ENCODE data around the gene OBSCN.

The OBSCN gene

DNA sequence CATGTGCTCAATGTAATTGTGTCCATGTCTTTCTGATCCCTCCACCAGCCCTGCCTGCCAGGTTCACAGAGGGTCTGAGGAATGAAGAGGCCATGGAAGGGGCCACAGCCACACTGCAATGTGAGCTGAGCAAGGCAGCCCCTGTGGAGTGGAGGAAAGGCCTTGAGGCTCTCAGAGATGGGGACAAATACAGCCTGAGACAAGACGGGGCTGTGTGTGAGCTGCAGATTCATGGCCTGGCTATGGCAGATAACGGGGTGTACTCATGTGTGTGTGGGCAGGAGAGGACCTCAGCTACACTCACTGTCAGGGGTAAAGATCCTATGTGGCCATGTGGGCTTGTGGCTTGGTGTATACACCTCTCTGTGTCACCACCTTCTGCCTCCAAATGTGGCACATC is 91.4 kb downstream of the OBSCN start:
- TF ChIP-seq ZFX (IDR thresholded peaks at IDR 0.05; ENCODE audit: borderline replicate concordance), result no peak
- TF ChIP-seq, protein P1, sequence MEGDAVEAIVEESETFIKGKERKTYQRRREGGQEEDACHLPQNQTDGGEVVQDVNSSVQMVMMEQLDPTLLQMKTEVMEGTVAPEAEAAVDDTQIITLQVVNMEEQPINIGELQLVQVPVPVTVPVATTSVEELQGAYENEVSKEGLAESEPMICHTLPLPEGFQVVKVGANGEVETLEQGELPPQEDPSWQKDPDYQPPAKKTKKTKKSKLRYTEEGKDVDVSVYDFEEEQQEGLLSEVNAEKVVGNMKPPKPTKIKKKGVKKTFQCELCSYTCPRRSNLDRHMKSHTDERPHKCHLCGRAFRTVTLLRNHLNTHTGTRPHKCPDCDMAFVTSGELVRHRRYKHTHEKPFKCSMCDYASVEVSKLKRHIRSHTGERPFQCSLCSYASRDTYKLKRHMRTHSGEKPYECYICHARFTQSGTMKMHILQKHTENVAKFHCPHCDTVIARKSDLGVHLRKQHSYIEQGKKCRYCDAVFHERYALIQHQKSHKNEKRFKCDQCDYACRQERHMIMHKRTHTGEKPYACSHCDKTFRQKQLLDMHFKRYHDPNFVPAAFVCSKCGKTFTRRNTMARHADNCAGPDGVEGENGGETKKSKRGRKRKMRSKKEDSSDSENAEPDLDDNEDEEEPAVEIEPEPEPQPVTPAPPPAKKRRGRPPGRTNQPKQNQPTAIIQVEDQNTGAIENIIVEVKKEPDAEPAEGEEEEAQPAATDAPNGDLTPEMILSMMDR (IDR thresholded peaks at IDR 0.05), result no peak
- H3K27ac ChIP-seq, result no peak overlapping the region

DNA sequence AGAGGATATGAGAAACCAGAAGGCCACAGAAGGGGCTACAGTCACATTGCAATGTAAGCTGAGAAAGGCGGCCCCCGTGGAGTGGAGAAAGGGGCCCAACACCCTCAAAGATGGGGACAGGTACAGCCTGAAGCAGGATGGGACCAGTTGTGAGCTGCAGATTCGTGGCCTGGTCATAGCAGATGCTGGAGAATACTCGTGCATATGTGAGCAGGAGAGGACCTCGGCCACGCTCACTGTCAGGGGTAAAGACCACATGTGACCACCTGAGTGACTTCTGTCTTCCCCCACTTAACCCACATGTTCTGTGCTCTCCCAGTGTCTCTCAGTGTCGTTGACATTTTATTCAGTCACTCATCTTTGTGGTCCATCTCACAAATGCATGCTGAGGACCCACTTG is 92.1 kb downstream of the OBSCN start:
- TF ChIP-seq ZFX (IDR thresholded peaks at IDR 0.05; ENCODE audit: borderline replicate concordance), result no peak
- TF ChIP-seq, protein P1 (IDR thresholded peaks at IDR 0.05), result no peak
- H3K27ac ChIP-seq, result no peak overlapping the region

DNA sequence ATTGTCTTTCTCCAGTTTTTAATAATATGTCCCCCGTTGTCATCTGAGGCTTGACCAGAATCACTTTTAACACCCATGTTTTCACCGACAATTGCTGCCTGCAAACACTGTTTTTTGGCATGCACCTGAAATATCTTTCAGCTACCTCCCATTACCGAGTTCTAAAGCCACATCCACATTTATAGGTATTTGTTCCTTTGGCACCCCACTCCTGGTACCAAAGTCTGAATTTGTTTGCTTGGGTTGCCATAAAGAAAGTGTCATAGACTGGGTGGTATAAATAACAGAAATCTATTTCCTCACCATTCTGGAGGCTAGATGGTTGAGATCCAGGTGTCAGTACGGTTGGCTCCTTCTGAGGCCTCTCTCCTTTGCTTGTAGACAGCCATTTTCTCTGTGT is 94.2 kb downstream of the OBSCN start:
- TF ChIP-seq, protein P1 (IDR thresholded peaks at IDR 0.05), result no peak
- H3K27ac ChIP-seq, result no peak overlapping the region

DNA sequence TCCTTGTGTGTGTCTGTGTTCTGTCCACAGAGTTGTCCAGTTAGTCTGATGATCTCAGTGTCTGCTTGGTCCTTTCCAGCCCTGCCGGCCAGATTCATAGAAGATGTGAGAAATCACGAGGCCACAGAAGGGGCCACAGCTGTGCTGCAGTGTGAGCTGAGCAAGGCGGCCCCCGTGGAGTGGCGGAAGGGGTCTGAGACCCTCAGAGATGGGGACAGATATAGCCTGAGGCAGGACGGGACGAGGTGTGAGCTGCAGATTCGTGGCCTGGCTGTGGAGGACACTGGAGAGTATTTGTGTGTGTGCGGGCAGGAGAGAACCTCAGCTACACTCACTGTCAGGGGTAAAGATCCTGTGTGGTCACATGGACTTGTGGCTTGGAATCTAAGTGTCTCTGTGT is 95.8 kb downstream of the OBSCN start:
- TF ChIP-seq ZFX (IDR thresholded peaks at IDR 0.05; ENCODE audit: borderline replicate concordance), result no peak
- TF ChIP-seq, protein P1 (IDR thresholded peaks at IDR 0.05), result no peak
- H3K27ac ChIP-seq, result no peak overlapping the region

DNA sequence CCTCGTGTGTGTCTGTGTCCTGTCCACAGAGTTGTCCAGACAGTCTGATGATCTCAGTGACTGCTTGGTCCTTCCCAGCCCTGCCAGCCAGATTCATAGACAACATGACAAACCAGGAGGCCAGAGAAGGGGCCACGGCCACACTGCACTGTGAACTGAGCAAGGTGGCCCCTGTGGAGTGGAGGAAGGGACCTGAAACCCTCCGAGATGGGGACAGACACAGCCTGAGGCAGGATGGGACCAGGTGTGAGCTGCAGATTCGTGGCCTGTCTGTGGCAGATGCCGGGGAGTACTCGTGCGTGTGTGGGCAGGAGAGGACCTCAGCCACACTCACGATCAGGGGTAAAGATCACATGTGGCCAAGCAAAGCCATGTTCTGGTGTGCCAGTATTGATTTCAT is 96.4 kb downstream of the OBSCN start:
- no peak overlapping the region for H3K27ac ChIP-seq
- no peak for TF ChIP-seq ZFX (IDR thresholded peaks at IDR 0.05; ENCODE audit: borderline replicate concordance)
- TF ChIP-seq, protein P1 (IDR thresholded peaks at IDR 0.05), result no peak

DNA sequence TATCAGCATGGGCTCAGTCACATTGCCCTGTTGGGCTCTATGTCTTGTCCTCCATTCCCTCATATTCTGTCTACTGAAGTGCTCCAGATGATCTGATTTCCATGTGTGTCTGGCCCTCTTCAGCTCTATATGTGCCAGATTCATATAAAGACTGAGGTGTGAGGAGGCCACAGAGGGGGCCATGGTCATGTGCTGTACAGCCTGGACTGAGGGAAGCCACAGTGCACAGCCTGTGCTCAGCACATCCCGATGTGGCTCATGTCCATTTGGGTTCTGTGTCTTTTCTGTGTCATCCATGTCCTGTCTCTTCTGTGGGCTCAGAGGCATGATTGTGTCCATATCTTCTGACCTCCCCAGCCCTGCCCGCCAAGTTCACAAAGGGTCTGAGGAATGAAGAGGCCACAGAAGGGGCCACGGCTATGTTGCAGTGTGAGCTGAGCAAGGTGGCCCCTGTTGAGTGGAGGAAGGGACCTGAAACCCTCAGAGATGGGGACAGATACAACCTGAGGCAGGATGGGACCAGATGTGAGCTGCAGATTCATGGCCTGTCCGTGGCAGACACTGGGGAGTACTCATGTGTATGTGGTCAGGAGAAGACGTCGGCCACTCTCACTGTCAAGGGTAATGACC is 97.0 kb downstream of the OBSCN start:
- TF ChIP-seq, protein P1 (IDR thresholded peaks at IDR 0.05), result no peak
- no peak for TF ChIP-seq ZFX (IDR thresholded peaks at IDR 0.05; ENCODE audit: borderline replicate concordance)
- no peak overlapping the region for H3K27ac ChIP-seq

DNA sequence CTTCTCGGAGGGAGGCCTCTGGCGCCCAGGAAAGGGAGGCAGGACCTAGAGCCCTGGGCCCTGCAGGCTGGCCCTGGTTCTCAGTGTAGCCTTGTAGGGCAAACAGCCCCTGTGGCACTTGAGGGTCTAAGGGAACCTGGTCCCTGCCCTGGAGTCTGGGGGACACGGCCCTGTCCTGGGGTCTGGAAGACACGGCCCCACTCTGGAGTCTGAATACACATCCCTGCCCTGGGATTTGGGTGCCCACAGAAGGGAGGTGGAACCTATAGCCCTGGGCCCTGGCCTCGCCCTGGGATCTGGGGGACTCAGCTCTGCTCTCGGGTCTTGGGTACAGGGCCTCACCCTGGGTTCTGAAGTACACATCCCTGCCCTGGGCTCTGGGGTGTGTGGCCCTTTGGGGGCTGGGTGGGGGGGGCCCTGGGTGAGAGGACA is 97.9 kb downstream of the OBSCN start:
- no peak overlapping the region for H3K27ac ChIP-seq
- TF ChIP-seq ZFX (IDR thresholded peaks at IDR 0.05; ENCODE audit: borderline replicate concordance), result no peak
- TF ChIP-seq, protein P1 (IDR thresholded peaks at IDR 0.05), result no peak

Data from 22Rv1 (cell line).